ENCODE measurements around the gene ENO1. TPM values are rescaled to one million over a fixed set of nuclear protein-coding genes. Genes with fewer than 3 reads are reported as not detected.

ENO1 gene
- total and polyA plus RNA-seq, 9 of the 15 experiments (the other 6 are each of a cell fraction or from before 2014, with no cell fraction given) = 2,249 to 7,472 (median 2,868) TPM

DNA sequence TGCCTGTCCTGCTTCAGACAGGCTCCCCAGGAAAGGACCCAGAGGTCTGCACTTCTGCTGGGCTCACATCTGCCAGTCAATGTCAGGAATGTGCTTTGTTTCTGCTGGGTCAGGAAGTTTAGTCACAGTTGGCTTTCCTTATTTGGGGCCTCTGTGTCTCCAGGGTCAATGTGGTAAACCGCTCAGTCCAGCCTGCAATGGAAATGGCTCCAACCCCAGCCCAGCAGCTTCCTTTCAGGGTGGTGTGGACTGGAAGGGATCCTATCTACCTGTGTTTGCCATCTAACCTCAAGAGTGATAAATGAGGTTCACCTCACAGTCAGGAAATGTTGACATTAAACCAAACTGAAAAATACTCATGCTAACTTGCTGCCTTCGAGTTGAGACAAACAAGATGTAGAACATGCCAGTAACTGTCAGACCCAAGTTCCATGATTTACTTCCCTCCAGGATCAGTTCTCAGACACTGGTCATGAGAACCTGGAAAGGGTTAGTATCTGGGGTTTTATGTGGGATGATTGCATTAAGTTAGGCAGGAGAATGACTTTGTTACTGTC is 20.3 kb downstream of the ENO1 start (continued):
- TF ChIP-seq CXXC5 (CRISPR knock-in tag; IDR thresholded peaks at IDR 0.05) (0 out of 2 replicates have a peak, but pooled peaks have one; percentile 15), FOXP1 (CRISPR knock-in tag; IDR thresholded peaks at IDR 0.05) (0 out of 2 replicates have a peak, but pooled peaks have one; percentile 35), ETV6 (IDR thresholded peaks at IDR 0.05; ENCODE audit: borderline replicate concordance in 1 of 2, low read depth in 2 of 2, low read length in 1 of 2) (peak in 1 of 2 experiments; percentile 75; a peak in 1 of 4 replicates), ETV6 (CRISPR knock-in tag; IDR thresholded peaks at IDR 0.05; ENCODE audit: borderline replicate concordance) (no peak), ARNT (IDR thresholded peaks at IDR 0.05) (no peak), HDAC1 (IDR thresholded peaks at IDR 0.05) (peak in 1 of 2 experiments; percentile 61; a peak in 2 of 4 replicates), CCNT2 (IDR thresholded peaks at IDR 0.05; ENCODE audit: borderline replicate concordance, extremely low read depth, insufficient read length, low read depth, low read length) (peak; percentile 43), CREB1 (IDR thresholded peaks at IDR 0.05) (peak; percentile 39; the same call in 1 of the 2 replicates), CREB1 (CRISPR knock-in tag; IDR thresholded peaks at IDR 0.05) (no peak), ZNF316 (IDR thresholded peaks at IDR 0.05) (peak; percentile 80), CREM (IDR thresholded peaks at IDR 0.05; ENCODE audit: low read depth) (peak; percentile 64), KDM1A (IDR thresholded peaks at IDR 0.05) (peak; percentile 85 to 87), GABPB1 (CRISPR knock-in tag; IDR thresholded peaks at IDR 0.05) (0 out of 2 replicates have a peak, but pooled peaks have one; percentile 49), ZNF583 (CRISPR knock-in tag; IDR thresholded peaks at IDR 0.05) (no peak), POLR2A (conservative IDR thresholded peaks at IDR 0.05) (peak; percentile 10; the same call in 1 of the 2 replicates), PML (IDR thresholded peaks at IDR 0.05; ENCODE audit: low read length) (peak; percentile 55), CAMTA2 (CRISPR knock-in tag; conservative IDR thresholded peaks at IDR 0.05) (peak; percentile 17; the same call in 1 of the 2 replicates), RNF2 (IDR thresholded peaks at IDR 0.05) (peak; percentile 74; the same call in 1 of the 2 replicates), SRF (CRISPR knock-in tag; IDR thresholded peaks at IDR 0.05) (peak in 1 of 2 experiments; percentile 52; a peak in 1 of 4 replicates), TEAD1 (CRISPR knock-in tag; IDR thresholded peaks at IDR 0.05) (peak; percentile 82 to 85; a peak in 3 of 4 replicates)
- TF ChIP-seq, protein P1, sequence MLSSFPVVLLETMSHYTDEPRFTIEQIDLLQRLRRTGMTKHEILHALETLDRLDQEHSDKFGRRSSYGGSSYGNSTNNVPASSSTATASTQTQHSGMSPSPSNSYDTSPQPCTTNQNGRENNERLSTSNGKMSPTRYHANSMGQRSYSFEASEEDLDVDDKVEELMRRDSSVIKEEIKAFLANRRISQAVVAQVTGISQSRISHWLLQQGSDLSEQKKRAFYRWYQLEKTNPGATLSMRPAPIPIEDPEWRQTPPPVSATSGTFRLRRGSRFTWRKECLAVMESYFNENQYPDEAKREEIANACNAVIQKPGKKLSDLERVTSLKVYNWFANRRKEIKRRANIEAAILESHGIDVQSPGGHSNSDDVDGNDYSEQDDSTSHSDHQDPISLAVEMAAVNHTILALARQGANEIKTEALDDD (IDR thresholded peaks at IDR 0.05) = peak; percentile 92
- TF ChIP-seq, protein P2, sequence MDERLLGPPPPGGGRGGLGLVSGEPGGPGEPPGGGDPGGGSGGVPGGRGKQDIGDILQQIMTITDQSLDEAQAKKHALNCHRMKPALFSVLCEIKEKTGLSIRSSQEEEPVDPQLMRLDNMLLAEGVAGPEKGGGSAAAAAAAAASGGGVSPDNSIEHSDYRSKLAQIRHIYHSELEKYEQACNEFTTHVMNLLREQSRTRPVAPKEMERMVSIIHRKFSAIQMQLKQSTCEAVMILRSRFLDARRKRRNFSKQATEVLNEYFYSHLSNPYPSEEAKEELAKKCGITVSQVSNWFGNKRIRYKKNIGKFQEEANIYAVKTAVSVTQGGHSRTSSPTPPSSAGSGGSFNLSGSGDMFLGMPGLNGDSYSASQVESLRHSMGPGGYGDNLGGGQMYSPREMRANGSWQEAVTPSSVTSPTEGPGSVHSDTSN (CRISPR knock-in tag; IDR thresholded peaks at IDR 0.05; ENCODE audit: low read depth) = no peak
- TF ChIP-seq, protein P2 (tag; conservative IDR thresholded peaks at IDR 0.05; ENCODE audit: low read depth) = peak; percentile 62
- TF ChIP-seq, protein P3, sequence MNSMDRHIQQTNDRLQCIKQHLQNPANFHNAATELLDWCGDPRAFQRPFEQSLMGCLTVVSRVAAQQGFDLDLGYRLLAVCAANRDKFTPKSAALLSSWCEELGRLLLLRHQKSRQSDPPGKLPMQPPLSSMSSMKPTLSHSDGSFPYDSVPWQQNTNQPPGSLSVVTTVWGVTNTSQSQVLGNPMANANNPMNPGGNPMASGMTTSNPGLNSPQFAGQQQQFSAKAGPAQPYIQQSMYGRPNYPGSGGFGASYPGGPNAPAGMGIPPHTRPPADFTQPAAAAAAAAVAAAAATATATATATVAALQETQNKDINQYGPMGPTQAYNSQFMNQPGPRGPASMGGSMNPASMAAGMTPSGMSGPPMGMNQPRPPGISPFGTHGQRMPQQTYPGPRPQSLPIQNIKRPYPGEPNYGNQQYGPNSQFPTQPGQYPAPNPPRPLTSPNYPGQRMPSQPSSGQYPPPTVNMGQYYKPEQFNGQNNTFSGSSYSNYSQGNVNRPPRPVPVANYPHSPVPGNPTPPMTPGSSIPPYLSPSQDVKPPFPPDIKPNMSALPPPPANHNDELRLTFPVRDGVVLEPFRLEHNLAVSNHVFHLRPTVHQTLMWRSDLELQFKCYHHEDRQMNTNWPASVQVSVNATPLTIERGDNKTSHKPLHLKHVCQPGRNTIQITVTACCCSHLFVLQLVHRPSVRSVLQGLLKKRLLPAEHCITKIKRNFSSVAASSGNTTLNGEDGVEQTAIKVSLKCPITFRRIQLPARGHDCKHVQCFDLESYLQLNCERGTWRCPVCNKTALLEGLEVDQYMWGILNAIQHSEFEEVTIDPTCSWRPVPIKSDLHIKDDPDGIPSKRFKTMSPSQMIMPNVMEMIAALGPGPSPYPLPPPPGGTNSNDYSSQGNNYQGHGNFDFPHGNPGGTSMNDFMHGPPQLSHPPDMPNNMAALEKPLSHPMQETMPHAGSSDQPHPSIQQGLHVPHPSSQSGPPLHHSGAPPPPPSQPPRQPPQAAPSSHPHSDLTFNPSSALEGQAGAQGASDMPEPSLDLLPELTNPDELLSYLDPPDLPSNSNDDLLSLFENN (IDR thresholded peaks at IDR 0.05; ENCODE audit: low read depth in 2 of 2, low read length in 2 of 2) = 0 out of 4 replicates have a peak, but pooled peaks of 1 of the 2 experiments have one; percentile 58
